Right atrium auricular region (tissue), 2 donors: ENCODE measurements around the gene CNTNAP2. TPM values are rescaled to one million over a fixed set of nuclear protein-coding genes. Genes with fewer than 3 reads are reported as not detected.

Experiments
- DNase-seq: peaks from one replicate; pipeline ENCODE4 v3.0.0-alpha.2; 2019; ENCODE audit warnings: low spot score
- H3K27ac ChIP-seq, 2 donors: fragments of 200-600 bp; sonication (generic); 1 replicate in 1 of 2; 2 replicates in 1 of 2; pipeline ENCODE4 v1.5.1; 2016 to 2019
- H3K27me3 ChIP-seq, 2 donors: fragments of 200-600 bp; sonication (generic); one replicate each; pipeline versions ENCODE4 v1.5.1 to v1.6.0; 2017 to 2019
- H3K36me3 ChIP-seq: fragments of 200-600 bp; sonication (generic); one replicate; pipeline ENCODE4 v1.5.1; 2016
- H3K4me1 ChIP-seq, 2 donors: fragments of 200-600 bp; sonication (generic); one replicate each; pipeline versions ENCODE4 v1.5.1 to v1.6.0; 2017 to 2019
- H3K4me3 ChIP-seq, 2 donors: fragments of 200-600 bp; sonication (generic); 1 replicate in 1 of 2; 2 replicates in 1 of 2; pipeline ENCODE4 v1.5.1; 2017 to 2019; ENCODE audit warnings: mild to moderate bottlenecking in 1 of 2, moderate library complexity in 1 of 2
- H3K9me3 ChIP-seq, 2 donors: fragments of 200-600 bp; sonication (generic); one replicate each; pipeline ENCODE4 v1.5.1; 2019
- CTCF ChIP-seq, 2 donors: fragments of 200-600 bp; sonication (generic); IDR thresholded peaks; one replicate each; pipeline ENCODE4 v1.5.1; 2019; ENCODE audit warnings: antibody characterized with exemption in 2 of 2
- total RNA-seq, 2 donors: library from RNA; depleted of rRNA; stranded (reverse); fragments of >200 nt; gene quantifications; one replicate each; pipeline ENCODE4 v1.1.0, GENCODE V29; 2016

Gene CNTNAP2
- total RNA-seq, 2 donors from 2014 or later: 1.1 to 1.7 TPM

- H3K4me1 ChIP-seq: no peaks in the 10 kb centered on the region
- H3K36me3 ChIP-seq: no peaks in the 10 kb centered on the region
- no peaks in the 10 kb centered on the region for H3K9me3 ChIP-seq
- no peaks in the 10 kb centered on the region for H3K27me3 ChIP-seq
- H3K4me3 ChIP-seq: no peak overlapping the region
- DNase-seq: no peak
- no peak for TF ChIP-seq CTCF (IDR thresholded peaks at IDR 0.05)
- H3K27ac ChIP-seq: no peak overlapping the region
Measured at GRCh38 chr7:147485660-147486210, 1369.1 kb downstream of the CNTNAP2 start.

GRCh38 chr7:147492606-147493005 is 1376.0 kb downstream of the CNTNAP2 start:
- H3K36me3 ChIP-seq: no peaks in the 10 kb centered on the region
- H3K4me3 ChIP-seq: no peak overlapping the region
- no peaks in the 10 kb centered on the region for H3K27me3 ChIP-seq
- no peaks in the 10 kb centered on the region for H3K9me3 ChIP-seq
- H3K27ac ChIP-seq: no peak overlapping the region
- no peaks in the 10 kb centered on the region for H3K4me1 ChIP-seq
- no peak for TF ChIP-seq CTCF (IDR thresholded peaks at IDR 0.05)
- DNase-seq: no peak

GRCh38 chr7:147496209-147496608 is 1379.6 kb downstream of the CNTNAP2 start:
- Histone ChIP-seq H3K27me3 (no peaks in the 10 kb centered on the region), H3K36me3 (no peaks in the 10 kb centered on the region), H3K27ac (no peak overlapping the region), H3K4me1 (no peaks in the 10 kb centered on the region), H3K4me3 (no peak overlapping the region), H3K9me3 (no peaks in the 10 kb centered on the region)
- no peak for DNase-seq
- no peak for TF ChIP-seq CTCF (IDR thresholded peaks at IDR 0.05)

- DNase-seq: no peak
- Histone ChIP-seq H3K36me3 (no peaks in the 10 kb centered on the region), H3K27ac (no peak overlapping the region), H3K4me3 (no peak overlapping the region), H3K27me3 (no peaks in the 10 kb centered on the region), H3K4me1 (no peaks in the 10 kb centered on the region), H3K9me3 (no peaks in the 10 kb centered on the region)
- TF ChIP-seq CTCF (IDR thresholded peaks at IDR 0.05): no peak
Measured at GRCh38 chr7:147497246-147497645, 1380.6 kb downstream of the CNTNAP2 start.

GRCh38 chr7:147498081-147498480 is 1381.5 kb downstream of the CNTNAP2 start:
- no peak for DNase-seq
- Histone ChIP-seq H3K4me1 (no peaks in the 10 kb centered on the region), H3K36me3 (no peaks in the 10 kb centered on the region), H3K9me3 (no peaks in the 10 kb centered on the region), H3K4me3 (no peak overlapping the region), H3K27ac (no peak overlapping the region), H3K27me3 (no peaks in the 10 kb centered on the region)
- TF ChIP-seq CTCF (IDR thresholded peaks at IDR 0.05): no peak

GRCh38 chr7:147509035-147509501 is 1392.5 kb downstream of the CNTNAP2 start:
- H3K4me1 ChIP-seq: no peaks in the 10 kb centered on the region
- no peaks in the 10 kb centered on the region for H3K27me3 ChIP-seq

More at GRCh38 chr7:147509035-147509501, 1392.5 kb downstream of the CNTNAP2 start:
- DNase-seq: no peak
- no peak for TF ChIP-seq CTCF (IDR thresholded peaks at IDR 0.05)
- Histone ChIP-seq H3K36me3 (no peaks in the 10 kb centered on the region), H3K27ac (no peak overlapping the region), H3K9me3 (no peaks in the 10 kb centered on the region), H3K4me3 (no peak overlapping the region)
